Panc1 (cell line): ENCODE measurements around the gene LTBP2.

Experiments used
- TCF7L2 ChIP-seq: IDR thresholded peaks from 2 replicates; pipeline ENCODE4 v1.6.1; 2011; ENCODE audit warnings: mild to moderate bottlenecking, low read depth, low read length, inconsistent platforms
- TF ChIP-seq, protein P1 (sequence below): fragments of 450-650 bp; IDR thresholded peaks from 2 replicates; pipeline ENCODE4 v1.5.1; 2017; ENCODE audit warnings: mild to moderate bottlenecking
- TF ChIP-seq, protein P2 (sequence below), 2 experiments: IDR thresholded peaks; 2 replicates each; pipeline ENCODE4 v1.6.1; 2011 to 2012; ENCODE audit warnings: low read depth in 2 of 2, control low read depth in 1 of 2, low read length in 1 of 2, mild to moderate bottlenecking in 1 of 2, moderate library complexity in 1 of 2; ENCODE audit not compliant: insufficient read depth in 1 of 2

DNA sequence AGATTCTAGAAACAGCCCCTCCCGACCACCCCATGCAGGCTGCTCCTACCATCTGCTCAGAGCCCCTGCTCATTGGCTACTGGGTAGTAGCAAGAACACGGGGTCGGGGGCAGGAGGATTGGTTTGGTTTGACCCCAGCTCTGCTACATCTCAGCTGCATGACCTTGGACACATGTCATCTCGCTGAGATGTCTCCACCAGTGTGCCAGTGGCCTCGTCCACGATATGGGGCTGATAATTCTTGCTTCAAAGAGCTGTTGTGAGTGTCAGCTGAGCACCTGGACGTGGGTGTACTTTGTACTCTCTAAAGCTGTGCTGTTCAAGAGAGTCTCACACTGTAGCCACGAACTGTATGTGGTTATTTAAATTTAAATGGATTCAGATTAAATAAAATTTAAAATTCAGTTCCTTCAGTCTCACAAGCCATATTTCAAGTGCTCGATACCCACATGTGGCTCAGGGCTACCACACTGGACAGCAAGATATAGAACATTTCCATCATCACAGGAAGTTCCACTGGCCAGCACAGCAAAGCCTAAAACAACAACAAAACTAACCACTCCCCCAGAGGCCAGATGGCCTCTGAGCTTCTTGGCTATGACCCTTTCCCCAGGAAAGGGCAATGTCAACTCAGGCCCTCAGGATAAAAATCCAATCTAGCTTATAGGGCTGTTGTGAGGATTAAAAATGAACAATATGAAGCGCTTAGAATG is 18.6 kb downstream of the LTBP2 start:
- TF ChIP-seq, protein P1, sequence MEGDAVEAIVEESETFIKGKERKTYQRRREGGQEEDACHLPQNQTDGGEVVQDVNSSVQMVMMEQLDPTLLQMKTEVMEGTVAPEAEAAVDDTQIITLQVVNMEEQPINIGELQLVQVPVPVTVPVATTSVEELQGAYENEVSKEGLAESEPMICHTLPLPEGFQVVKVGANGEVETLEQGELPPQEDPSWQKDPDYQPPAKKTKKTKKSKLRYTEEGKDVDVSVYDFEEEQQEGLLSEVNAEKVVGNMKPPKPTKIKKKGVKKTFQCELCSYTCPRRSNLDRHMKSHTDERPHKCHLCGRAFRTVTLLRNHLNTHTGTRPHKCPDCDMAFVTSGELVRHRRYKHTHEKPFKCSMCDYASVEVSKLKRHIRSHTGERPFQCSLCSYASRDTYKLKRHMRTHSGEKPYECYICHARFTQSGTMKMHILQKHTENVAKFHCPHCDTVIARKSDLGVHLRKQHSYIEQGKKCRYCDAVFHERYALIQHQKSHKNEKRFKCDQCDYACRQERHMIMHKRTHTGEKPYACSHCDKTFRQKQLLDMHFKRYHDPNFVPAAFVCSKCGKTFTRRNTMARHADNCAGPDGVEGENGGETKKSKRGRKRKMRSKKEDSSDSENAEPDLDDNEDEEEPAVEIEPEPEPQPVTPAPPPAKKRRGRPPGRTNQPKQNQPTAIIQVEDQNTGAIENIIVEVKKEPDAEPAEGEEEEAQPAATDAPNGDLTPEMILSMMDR: no peak
- TF ChIP-seq, protein P2, sequence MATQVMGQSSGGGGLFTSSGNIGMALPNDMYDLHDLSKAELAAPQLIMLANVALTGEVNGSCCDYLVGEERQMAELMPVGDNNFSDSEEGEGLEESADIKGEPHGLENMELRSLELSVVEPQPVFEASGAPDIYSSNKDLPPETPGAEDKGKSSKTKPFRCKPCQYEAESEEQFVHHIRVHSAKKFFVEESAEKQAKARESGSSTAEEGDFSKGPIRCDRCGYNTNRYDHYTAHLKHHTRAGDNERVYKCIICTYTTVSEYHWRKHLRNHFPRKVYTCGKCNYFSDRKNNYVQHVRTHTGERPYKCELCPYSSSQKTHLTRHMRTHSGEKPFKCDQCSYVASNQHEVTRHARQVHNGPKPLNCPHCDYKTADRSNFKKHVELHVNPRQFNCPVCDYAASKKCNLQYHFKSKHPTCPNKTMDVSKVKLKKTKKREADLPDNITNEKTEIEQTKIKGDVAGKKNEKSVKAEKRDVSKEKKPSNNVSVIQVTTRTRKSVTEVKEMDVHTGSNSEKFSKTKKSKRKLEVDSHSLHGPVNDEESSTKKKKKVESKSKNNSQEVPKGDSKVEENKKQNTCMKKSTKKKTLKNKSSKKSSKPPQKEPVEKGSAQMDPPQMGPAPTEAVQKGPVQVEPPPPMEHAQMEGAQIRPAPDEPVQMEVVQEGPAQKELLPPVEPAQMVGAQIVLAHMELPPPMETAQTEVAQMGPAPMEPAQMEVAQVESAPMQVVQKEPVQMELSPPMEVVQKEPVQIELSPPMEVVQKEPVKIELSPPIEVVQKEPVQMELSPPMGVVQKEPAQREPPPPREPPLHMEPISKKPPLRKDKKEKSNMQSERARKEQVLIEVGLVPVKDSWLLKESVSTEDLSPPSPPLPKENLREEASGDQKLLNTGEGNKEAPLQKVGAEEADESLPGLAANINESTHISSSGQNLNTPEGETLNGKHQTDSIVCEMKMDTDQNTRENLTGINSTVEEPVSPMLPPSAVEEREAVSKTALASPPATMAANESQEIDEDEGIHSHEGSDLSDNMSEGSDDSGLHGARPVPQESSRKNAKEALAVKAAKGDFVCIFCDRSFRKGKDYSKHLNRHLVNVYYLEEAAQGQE (IDR thresholded peaks at IDR 0.05; ENCODE audit: insufficient read depth in 1 of 2, low read depth in 2 of 2, low read length in 1 of 2): no peak
- TF ChIP-seq TCF7L2: no peak
